Uterus (tissue), 4 donors: Measurements from ENCODE around the gene GATA3. TPM values are rescaled to one million over a fixed set of nuclear protein-coding genes. Genes with fewer than 3 reads are reported as not detected.

Experiments
- DNase-seq, 2 donors: peaks; one replicate each; pipeline ENCODE4 v3.0.0-alpha.2; 2019 to 2020
- H3K27ac ChIP-seq, 2 donors: fragments of 200-600 bp; sonication (generic); 1 replicate in 1 of 2; 2 replicates in 1 of 2; pipeline ENCODE4 v1.5.1; 2016 to 2018
- H3K27me3 ChIP-seq, 2 donors: fragments of 200-600 bp; sonication (generic); one replicate each; pipeline ENCODE4 v1.5.1; 2018 to 2019; ENCODE audit warnings: control low read depth in 1 of 2
- H3K36me3 ChIP-seq, 2 donors: fragments of 200-600 bp; sonication (generic); one replicate each; pipeline ENCODE4 v1.5.1; 2019; ENCODE audit warnings: control low read depth in 1 of 2
- H3K4me1 ChIP-seq, 2 donors: fragments of 200-600 bp; sonication (generic); one replicate each; pipeline ENCODE4 v1.5.1; 2018 to 2019; ENCODE audit warnings: control low read depth in 1 of 2
- H3K4me3 ChIP-seq, 2 donors: fragments of 200-600 bp; sonication (generic); 1 replicate in 1 of 2; 2 replicates in 1 of 2; pipeline ENCODE4 v1.5.1; 2018 to 2019; ENCODE audit warnings: mild to moderate bottlenecking in 1 of 2
- H3K9me3 ChIP-seq, 2 donors: fragments of 200-600 bp; sonication (generic); one replicate each; pipeline ENCODE4 v1.5.1; 2019; ENCODE audit warnings: control low read depth in 1 of 2
- CTCF ChIP-seq, 4 experiments: fragments of 200-600 bp in 2 of 4; fragments of 450-650 bp in 2 of 4; sonication (generic) in 2 of 4; IDR thresholded peaks; one replicate each; pipeline ENCODE4 v1.5.1; 2016 to 2019; ENCODE audit warnings: antibody characterized with exemption in 4 of 4, mild to moderate bottlenecking in 2 of 4, moderate library complexity in 1 of 4
- POLR2A ChIP-seq, 2 donors: fragments of 450-650 bp; IDR thresholded peaks; one replicate each; pipeline ENCODE4 v1.6.1; 2016; ENCODE audit warnings: antibody characterized with exemption in 2 of 2, mild to moderate bottlenecking in 1 of 2, moderate library complexity in 1 of 2
- intact Hi-C: fragments of 100-400 bp; cut with DNase I; formaldehyde crosslinking; loops from one replicate; pipeline ENCODE4 v1.15.1; 2023; ENCODE audit warnings: low total_unique reads
- total RNA-seq, 4 donors: library from RNA; depleted of rRNA in 3 of 4; stranded (reverse); fragments of >200 nt in 3 of 4; gene quantifications; one replicate each; pipeline versions ENCODE4 v1.1.0 to v1.2.4, GENCODE V29; 2014 to 2023
- donor health status: DM: yes; HTN: yes; CAD: no.

GATA3 gene
- total RNA-seq, 4 donors from 2014 or later: 0.28 to 2.1 TPM; not detected in 2

GRCh38 chr10:8047452-8048280, 6.8 kb upstream of the GATA3 start:
- peaks cover 34 to 81% of the 10 kb centered on the region in 2 donors for H3K27me3 ChIP-seq
- no peak for TF ChIP-seq CTCF (IDR thresholded peaks at IDR 0.05)
- no peak for TF ChIP-seq POLR2A (IDR thresholded peaks at IDR 0.05)
- H3K27ac ChIP-seq: no peak overlapping the region
- no peak overlapping the region for H3K4me3 ChIP-seq
- DNase-seq: no peak
- intact Hi-C loops: no loop called here
- H3K4me1 ChIP-seq: peaks cover 0 to 22% of the 10 kb centered on the region in 2 donors
- H3K36me3 ChIP-seq: no peaks in the 10 kb centered on the region
- no peaks in the 10 kb centered on the region for H3K9me3 ChIP-seq

DNA sequence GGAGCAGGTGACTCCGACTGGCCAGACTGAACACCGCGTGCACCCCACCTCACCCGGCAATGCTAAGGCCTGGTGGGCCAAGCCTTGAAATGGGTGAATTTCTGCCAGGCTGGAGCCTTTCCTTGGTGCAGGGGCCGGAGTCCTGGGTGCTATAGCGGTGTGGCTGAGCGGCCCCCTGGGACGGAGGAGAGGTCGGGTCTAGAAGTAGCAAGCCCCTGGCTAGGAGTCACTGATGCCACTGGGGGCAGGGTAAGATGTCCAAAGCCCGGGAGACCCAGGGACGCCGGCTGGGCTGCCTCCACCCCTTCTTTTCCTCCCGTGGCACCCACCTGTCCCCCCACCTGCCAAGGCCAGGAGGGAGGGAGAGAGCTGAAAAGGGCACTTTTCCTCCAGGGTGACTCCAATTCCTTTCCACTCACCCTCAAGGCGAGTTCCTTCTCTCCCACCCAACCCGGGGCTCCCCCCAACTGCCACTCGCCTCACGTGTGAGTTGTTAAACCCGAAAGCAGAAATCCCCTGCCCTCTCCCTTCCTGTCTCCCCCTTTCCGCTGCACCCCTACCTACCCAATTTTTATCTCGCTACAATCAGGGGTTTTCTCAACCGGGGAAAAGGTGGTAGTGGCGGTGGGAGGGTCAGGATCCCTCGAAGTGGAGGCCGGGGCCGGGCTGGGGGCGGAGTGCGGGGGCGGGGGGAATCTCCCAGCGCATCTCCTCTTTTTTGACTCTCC, 6.0 kb upstream of the GATA3 start:
- no peaks in the 10 kb centered on the region for H3K36me3 ChIP-seq
- TF ChIP-seq POLR2A (IDR thresholded peaks at IDR 0.05) (no peak), CTCF (IDR thresholded peaks at IDR 0.05) (no peak)
- peaks cover 0 to 26% of the 10 kb centered on the region in 2 donors for H3K4me1 ChIP-seq
- H3K27ac ChIP-seq: no peak overlapping the region
- peaks cover 34 to 81% of the 10 kb centered on the region in 2 donors for H3K27me3 ChIP-seq
- no peaks in the 10 kb centered on the region for H3K9me3 ChIP-seq
- intact Hi-C loops: no loop called here
- DNase-seq: no peak
- H3K4me3 ChIP-seq: no peak overlapping the region

GRCh38 chr10:8049045-8049864, 5.2 kb upstream of the GATA3 start:
- Histone ChIP-seq H3K27me3 (peaks cover 32 to 79% of the 10 kb centered on the region in 2 donors), H3K9me3 (no peaks in the 10 kb centered on the region), H3K4me3 (no peak overlapping the region), H3K36me3 (no peaks in the 10 kb centered on the region), H3K27ac (no peak overlapping the region), H3K4me1 (peaks cover 0 to 27% of the 10 kb centered on the region in 2 donors)
- TF ChIP-seq POLR2A (IDR thresholded peaks at IDR 0.05) (no peak), CTCF (IDR thresholded peaks at IDR 0.05) (no peak)
- intact Hi-C loops: no loop called here
- DNase-seq: no peak

DNA sequence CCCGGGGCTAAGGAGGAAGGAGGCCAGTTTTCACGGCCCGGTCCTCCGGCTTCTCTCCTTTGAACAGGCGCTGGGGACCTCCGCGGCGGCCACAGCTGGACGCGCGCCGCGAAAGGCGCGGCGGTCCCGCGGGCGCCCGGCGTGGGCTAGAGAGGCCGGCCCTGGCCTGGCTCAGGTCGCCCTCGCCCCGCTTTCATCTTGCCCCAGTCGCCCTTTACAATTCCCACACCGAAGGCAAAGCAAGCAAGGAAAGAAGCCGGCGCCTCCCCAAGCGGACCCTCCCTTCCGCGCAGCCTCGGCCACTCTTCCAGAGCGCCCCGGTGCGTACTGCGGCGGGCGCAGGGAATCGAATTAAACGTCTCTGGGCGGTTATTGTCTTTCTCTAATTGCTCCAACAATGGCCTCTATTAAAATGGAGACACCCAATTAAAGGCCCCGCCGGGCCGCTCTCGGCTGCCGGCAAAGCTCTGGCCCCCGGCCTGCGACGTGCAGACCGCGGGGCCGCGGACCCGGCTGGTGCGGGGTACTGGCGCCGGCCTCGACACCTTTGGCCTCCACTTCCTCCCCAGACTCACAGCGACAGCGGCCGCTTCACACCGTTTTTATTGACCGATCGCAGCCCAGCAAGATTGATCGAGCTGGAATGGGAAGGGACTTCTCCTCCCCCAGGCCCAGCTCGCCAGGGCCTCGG, 4.5 kb upstream of the GATA3 start:
- Histone ChIP-seq H3K27me3 (peaks cover 32 to 71% of the 10 kb centered on the region in 2 donors), H3K9me3 (no peaks in the 10 kb centered on the region), H3K4me1 (peaks cover 0 to 29% of the 10 kb centered on the region in 2 donors), H3K36me3 (no peaks in the 10 kb centered on the region), H3K4me3 (peak overlapping the region in 1 of 2 donors; percentile 22), H3K27ac (no peak overlapping the region)
- DNase-seq: no peak
- intact Hi-C loops: no loop called here
- TF ChIP-seq CTCF (IDR thresholded peaks at IDR 0.05) (no peak), POLR2A (IDR thresholded peaks at IDR 0.05) (no peak)
